OCI-LY1 (cell line): ENCODE data around the gene PLXND1.

Experiments used
- H2AFZ ChIP-seq: fragments of 200-600 bp; sonication (generic), shearing (Covaris generic); 2 replicates; pipeline ENCODE4 v1.6.0; 2014; ENCODE audit warnings: antibody characterized with exemption, mild to moderate bottlenecking, low read length
- H3F3A ChIP-seq: fragments of 200-600 bp; sonication (generic), shearing (Covaris generic); 2 replicates; pipeline ENCODE4 v1.6.0; 2014; ENCODE audit warnings: mild to moderate bottlenecking, antibody characterized with exemption, low read length, moderate library complexity; ENCODE audit not compliant: insufficient read depth
- H3K27ac ChIP-seq: fragments of 200-600 bp; sonication (generic); 2 replicates; pipeline ENCODE4 v1.5.1; 2014; ENCODE audit warnings: low read length, mixed run types, mild to moderate bottlenecking, low read depth; ENCODE audit not compliant: poor library complexity, severe bottlenecking
- H3K27me3 ChIP-seq: fragments of 200-600 bp; sonication (generic); 2 replicates; pipeline ENCODE4 v1.6.0; 2014; ENCODE audit warnings: antibody characterized with exemption, mild to moderate bottlenecking, low read length, moderate library complexity; ENCODE audit not compliant: insufficient read depth
- H3K36me3 ChIP-seq: fragments of 200-600 bp; sonication (generic); 2 replicates; pipeline ENCODE4 v1.6.1; 2014; ENCODE audit warnings: mild to moderate bottlenecking, antibody characterized with exemption, low read length, moderate library complexity, mixed read lengths; ENCODE audit not compliant: insufficient read depth
- H3K4me1 ChIP-seq: fragments of 200-600 bp; sonication (generic); 2 replicates; pipeline ENCODE4 v1.5.1; 2014; ENCODE audit warnings: mild to moderate bottlenecking, low read length, moderate library complexity; ENCODE audit not compliant: insufficient read depth, severe bottlenecking
- H3K4me2 ChIP-seq: fragments of 200-600 bp; sonication (generic), shearing (Covaris generic); 2 replicates; pipeline ENCODE4 v1.6.1; 2014; ENCODE audit warnings: low read length
- H3K4me3 ChIP-seq: fragments of 200-600 bp; sonication (generic); 2 replicates; pipeline ENCODE4 v1.5.1; 2014; ENCODE audit warnings: low read length, low read depth, mild to moderate bottlenecking, mixed read lengths; ENCODE audit not compliant: poor library complexity, severe bottlenecking
- H3K79me2 ChIP-seq: fragments of 200-600 bp; shearing (Covaris generic); 2 replicates; pipeline ENCODE4 v1.6.1; 2016; ENCODE audit warnings: mixed run types, low read length, mixed read lengths; ENCODE audit not compliant: insufficient read depth
- H3K9ac ChIP-seq: fragments of 200-600 bp; sonication (generic), shearing (Covaris generic); 2 replicates; pipeline ENCODE4 v1.6.1; 2014; ENCODE audit warnings: mild to moderate bottlenecking, low read length, mixed read lengths
- H3K9me2 ChIP-seq: fragments of 200-600 bp; sonication (generic), shearing (Covaris generic); 2 replicates; pipeline ENCODE4 v1.6.1; 2014; ENCODE audit warnings: low read depth, mild to moderate bottlenecking, low read length, mixed read lengths
- H3K9me3 ChIP-seq: fragments of 200-600 bp; shearing (Covaris generic); 2 replicates; pipeline ENCODE4 v1.6.1; 2014; ENCODE audit warnings: low read length, mixed read lengths
- H4K20me1 ChIP-seq: fragments of 200-600 bp; sonication (generic), shearing (Covaris generic); 2 replicates; pipeline ENCODE4 v1.6.0; 2016; ENCODE audit warnings: mild to moderate bottlenecking, low read length; ENCODE audit not compliant: insufficient read depth
- CTCF ChIP-seq: fragments of 200-600 bp; sonication (generic), shearing (Covaris generic); IDR thresholded peaks from 2 replicates; pipeline ENCODE4 v1.5.1; 2017; ENCODE audit warnings: mild to moderate bottlenecking, antibody characterized with exemption, low read length, moderate library complexity, mixed read lengths
- EZH2 ChIP-seq: fragments of 200-600 bp; sonication (generic), shearing (Covaris generic); IDR thresholded peaks from 2 replicates; pipeline ENCODE4 v1.8.0; 2017; ENCODE audit warnings: borderline replicate concordance, mixed run types, mild to moderate bottlenecking, antibody characterized with exemption, low read length, moderate library complexity, mixed read lengths

The PLXND1 gene

GRCh38 chr3:129563850-129564535 lies 42.5 kb downstream of the PLXND1 start:
- Histone ChIP-seq H3K27ac (no peak overlapping the region), H3K9me2 (no peaks in the 10 kb centered on the region), H2AFZ (no peak overlapping the region), H4K20me1 (no peaks in the 10 kb centered on the region), H3K27me3 (no peaks in the 10 kb centered on the region; the same call in 1 of the 2 replicates), H3K4me3 (no peak overlapping the region), H3K36me3 (no peaks in the 10 kb centered on the region), H3K4me2 (no peak overlapping the region), H3F3A (no peaks in the 10 kb centered on the region), H3K79me2 (no peaks in the 10 kb centered on the region), H3K9me3 (no peaks in the 10 kb centered on the region), H3K4me1 (peaks cover 9% of the 10 kb centered on the region), H3K9ac (no peak overlapping the region)
- TF ChIP-seq EZH2 (no peak), CTCF (no peak)

DNA sequence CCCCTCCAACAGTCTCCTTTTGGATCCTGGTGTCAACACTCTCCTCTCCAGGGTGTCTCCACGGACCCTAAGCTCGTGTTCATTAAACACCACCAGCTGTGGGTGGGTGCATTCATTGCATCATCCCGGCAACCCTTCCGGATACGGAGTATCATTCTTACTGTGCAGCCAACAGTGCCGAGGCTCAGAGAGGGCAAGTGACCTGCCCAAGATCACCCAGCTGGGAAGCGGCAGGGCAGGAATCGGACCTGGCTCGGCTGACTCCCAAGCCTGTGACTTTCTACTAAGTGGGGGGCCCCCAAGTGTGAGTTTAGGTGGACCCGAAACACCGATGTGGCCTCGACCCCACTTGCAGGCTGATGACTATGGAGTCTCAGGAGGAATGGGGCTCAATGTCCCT lies 43.1 kb downstream of the PLXND1 start:
- Histone ChIP-seq H3K4me1 (peaks cover 15% of the 10 kb centered on the region), H2AFZ (no peak overlapping the region), H3K9me3 (no peaks in the 10 kb centered on the region), H3K4me3 (no peak overlapping the region), H3F3A (no peaks in the 10 kb centered on the region), H4K20me1 (no peaks in the 10 kb centered on the region), H3K9ac (no peak overlapping the region), H3K27me3 (no peaks in the 10 kb centered on the region; the same call in 1 of the 2 replicates), H3K79me2 (no peaks in the 10 kb centered on the region), H3K4me2 (no peak overlapping the region), H3K27ac (no peak overlapping the region), H3K36me3 (no peaks in the 10 kb centered on the region), H3K9me2 (no peaks in the 10 kb centered on the region)
- TF ChIP-seq CTCF, result no peak

DNA sequence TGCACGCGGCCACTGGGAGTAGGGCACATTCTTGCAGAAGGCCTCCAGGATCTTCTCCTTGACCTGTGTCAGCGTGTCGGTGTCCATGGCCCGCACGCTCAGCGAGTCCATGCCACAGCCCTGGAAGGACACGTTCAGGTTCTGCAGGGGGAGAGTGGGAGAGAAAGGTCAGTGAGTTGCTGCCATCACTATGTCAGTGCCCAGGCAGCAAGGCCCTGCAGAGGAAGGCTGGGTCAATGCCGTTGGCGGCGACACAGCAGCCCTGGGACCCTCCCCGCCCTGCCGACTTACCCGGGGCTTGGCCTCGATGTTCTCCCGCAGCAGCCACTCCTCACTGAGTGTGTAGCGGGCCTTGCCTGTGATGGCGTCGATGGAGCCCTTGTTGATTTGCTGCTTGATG lies 43.7 kb downstream of the PLXND1 start:
- no peaks in the 10 kb centered on the region for H3K9me3 ChIP-seq
- no peak overlapping the region for H3K9ac ChIP-seq
- no peak overlapping the region for H3K27ac ChIP-seq
- H3K27me3 ChIP-seq, result peaks cover 2% of the 10 kb centered on the region; the same call in 1 of the 2 replicates
- TF ChIP-seq EZH2 (no peak), CTCF (no peak)
- H4K20me1 ChIP-seq, result no peaks in the 10 kb centered on the region
- H3K4me2 ChIP-seq, result no peak overlapping the region
- no peaks in the 10 kb centered on the region for H3K79me2 ChIP-seq
- H3F3A ChIP-seq, result no peaks in the 10 kb centered on the region
- no peaks in the 10 kb centered on the region for H3K9me2 ChIP-seq
- H3K36me3 ChIP-seq, result no peaks in the 10 kb centered on the region
- peaks cover 16% of the 10 kb centered on the region for H3K4me1 ChIP-seq
- no peak overlapping the region for H3K4me3 ChIP-seq
- no peak overlapping the region for H2AFZ ChIP-seq
